Measurements from ENCODE around the gene RENBP.

The RENBP gene

GRCh38 chrX:153955228-153955732 lies 10.8 kb upstream of the RENBP start:
- no peak overlapping the region for H2AFZ ChIP-seq (ENCODE audit: insufficient read depth, low read length, poor library complexity)
- no peaks in the 10 kb centered on the region for H3K4me1 ChIP-seq (ENCODE audit: control insufficient read depth in 1 of 2, insufficient read depth in 2 of 2, low read length in 2 of 2)
- DNase-seq, result no peak
- H4K91ac ChIP-seq (ENCODE audit: low read depth, low read length), result no peak overlapping the region
- H4K12ac ChIP-seq (ENCODE audit: low read depth, low read length), result no peak overlapping the region
- no peaks in the 10 kb centered on the region for H3K79me1 ChIP-seq (ENCODE audit: low read length)
- H3K9ac ChIP-seq (ENCODE audit: low read length), result no peak overlapping the region
- no peak overlapping the region for H2AK5ac ChIP-seq (ENCODE audit: low read length)
- H2BK5ac ChIP-seq (ENCODE audit: low read depth, low read length, poor library complexity), result no peak overlapping the region
- H3K14ac ChIP-seq (ENCODE audit: low read length), result no peak overlapping the region
- no CpG with 5 or more reads among the region's 12 CpGs for WGBS (ENCODE audit: extremely low coverage, insufficient coverage, insufficient read length)
- no peak overlapping the region for H3K4me3 ChIP-seq (ENCODE audit: low read depth, low read length)
- no peaks in the 10 kb centered on the region for H3K79me2 ChIP-seq (ENCODE audit: control insufficient read depth, insufficient read depth, low read length, poor library complexity)
- H3K4ac ChIP-seq (ENCODE audit: low read depth, low read length), result no peak overlapping the region
- H3K18ac ChIP-seq (ENCODE audit: low read length), result no peak overlapping the region
- no peak overlapping the region for H3K27ac ChIP-seq (ENCODE audit: low read depth, low read length)
- no peak overlapping the region for H2BK12ac ChIP-seq (ENCODE audit: low read length)
- H3K4me2 ChIP-seq (ENCODE audit: low read length), result no peak overlapping the region
- H3K9me3 ChIP-seq (ENCODE audit: insufficient read depth, low read depth, low read length), result no peaks in the 10 kb centered on the region
- no peak overlapping the region for H3K23ac ChIP-seq (ENCODE audit: low read length)
- no peak overlapping the region for H2BK120ac ChIP-seq (ENCODE audit: insufficient read depth, low read length, poor library complexity)
- no peaks in the 10 kb centered on the region for H3K27me3 ChIP-seq (ENCODE audit: insufficient read depth, low read length)
- peaks cover 100% of the 10 kb centered on the region in 2 experiments for H3K36me3 ChIP-seq (ENCODE audit: control insufficient read depth in 1 of 2, insufficient read depth in 2 of 2, low read length in 2 of 2)
- no peak overlapping the region for H4K8ac ChIP-seq (ENCODE audit: low read depth, low read length)

- Histone ChIP-seq H3K4me3 (ENCODE audit: low read depth, low read length) (no peak overlapping the region), H3K4me2 (ENCODE audit: low read length) (no peak overlapping the region), H3K23ac (ENCODE audit: low read length) (no peak overlapping the region), H3K27ac (ENCODE audit: low read depth, low read length) (no peak overlapping the region), H3K27me3 (ENCODE audit: insufficient read depth, low read length) (no peaks in the 10 kb centered on the region), H3K18ac (ENCODE audit: low read length) (no peak overlapping the region), H2AFZ (ENCODE audit: insufficient read depth, low read length, poor library complexity) (no peak overlapping the region), H3K14ac (ENCODE audit: low read length) (no peak overlapping the region), H3K79me1 (ENCODE audit: low read length) (no peaks in the 10 kb centered on the region), H3K4me1 (ENCODE audit: control insufficient read depth in 1 of 2, insufficient read depth in 2 of 2, low read length in 2 of 2) (no peaks in the 10 kb centered on the region), H2BK12ac (ENCODE audit: low read length) (no peak overlapping the region), H2BK120ac (ENCODE audit: insufficient read depth, low read length, poor library complexity) (no peak overlapping the region), H4K12ac (ENCODE audit: low read depth, low read length) (no peak overlapping the region), H3K4ac (ENCODE audit: low read depth, low read length) (no peak overlapping the region), H2AK5ac (ENCODE audit: low read length) (no peak overlapping the region), H3K79me2 (ENCODE audit: control insufficient read depth, insufficient read depth, low read length, poor library complexity) (no peaks in the 10 kb centered on the region), H3K9ac (ENCODE audit: low read length) (no peak overlapping the region), H4K91ac (ENCODE audit: low read depth, low read length) (no peak overlapping the region), H3K36me3 (ENCODE audit: control insufficient read depth in 1 of 2, insufficient read depth in 2 of 2, low read length in 2 of 2) (peaks cover 100% of the 10 kb centered on the region in 2 experiments), H4K8ac (ENCODE audit: low read depth, low read length) (no peak overlapping the region), H2BK5ac (ENCODE audit: low read depth, low read length, poor library complexity) (no peak overlapping the region), H3K9me3 (ENCODE audit: insufficient read depth, low read depth, low read length) (no peaks in the 10 kb centered on the region)
- WGBS (ENCODE audit: extremely low coverage, insufficient coverage, insufficient read length), result no CpG with 5 or more reads among the region's 44 CpGs
- DNase-seq, result no peak
Observed at GRCh38 chrX:153954558-153955227, 10.2 kb upstream of the RENBP start.

GRCh38 chrX:153953892-153954557 lies 9.6 kb upstream of the RENBP start:
- no peak overlapping the region for H4K8ac ChIP-seq (ENCODE audit: low read depth, low read length)
- DNase-seq, result no peak
- H3K4me1 ChIP-seq (ENCODE audit: control insufficient read depth in 1 of 2, insufficient read depth in 2 of 2, low read length in 2 of 2), result no peaks in the 10 kb centered on the region

GRCh38 chrX:153953342-153953830 lies 8.9 kb upstream of the RENBP start:
- H3K27ac ChIP-seq (ENCODE audit: low read depth, low read length), result no peak overlapping the region
- peak; percentile 27 to 88 for DNase-seq
- H2AK5ac ChIP-seq (ENCODE audit: low read length), result no peak overlapping the region
- H3K4me3 ChIP-seq (ENCODE audit: low read depth, low read length), result no peak overlapping the region
- no peak overlapping the region for H3K4ac ChIP-seq (ENCODE audit: low read depth, low read length)
- H2AFZ ChIP-seq (ENCODE audit: insufficient read depth, low read length, poor library complexity), result no peak overlapping the region
- no peaks in the 10 kb centered on the region for H3K9me3 ChIP-seq (ENCODE audit: insufficient read depth, low read depth, low read length)
- no peaks in the 10 kb centered on the region for H3K79me2 ChIP-seq (ENCODE audit: control insufficient read depth, insufficient read depth, low read length, poor library complexity)
- H3K23ac ChIP-seq (ENCODE audit: low read length), result no peak overlapping the region
- no peaks in the 10 kb centered on the region for H3K27me3 ChIP-seq (ENCODE audit: insufficient read depth, low read length)
- H3K9ac ChIP-seq (ENCODE audit: low read length), result no peak overlapping the region
- WGBS (ENCODE audit: extremely low coverage, insufficient coverage, insufficient read length), result no CpG with 5 or more reads among the region's 33 CpGs
- H2BK5ac ChIP-seq (ENCODE audit: low read depth, low read length, poor library complexity), result no peak overlapping the region
- no peak overlapping the region for H3K14ac ChIP-seq (ENCODE audit: low read length)
- H3K36me3 ChIP-seq (ENCODE audit: control insufficient read depth in 1 of 2, insufficient read depth in 2 of 2, low read length in 2 of 2), result peaks cover 97 to 100% of the 10 kb centered on the region in 2 experiments
- no peak overlapping the region for H4K91ac ChIP-seq (ENCODE audit: low read depth, low read length)
- H4K12ac ChIP-seq (ENCODE audit: low read depth, low read length), result no peak overlapping the region
- no peak overlapping the region for H4K8ac ChIP-seq (ENCODE audit: low read depth, low read length)
- no peak overlapping the region for H2BK120ac ChIP-seq (ENCODE audit: insufficient read depth, low read length, poor library complexity)
- no peaks in the 10 kb centered on the region for H3K79me1 ChIP-seq (ENCODE audit: low read length)
- no peaks in the 10 kb centered on the region for H3K4me1 ChIP-seq (ENCODE audit: control insufficient read depth in 1 of 2, insufficient read depth in 2 of 2, low read length in 2 of 2)
- H3K18ac ChIP-seq (ENCODE audit: low read length), result no peak overlapping the region
- no peak overlapping the region for H3K4me2 ChIP-seq (ENCODE audit: low read length)
- no peak overlapping the region for H2BK12ac ChIP-seq (ENCODE audit: low read length)

More at GRCh38 chrX:153953892-153954557, 9.6 kb upstream of the RENBP start:
- no peaks in the 10 kb centered on the region for H3K27me3 ChIP-seq (ENCODE audit: insufficient read depth, low read length)
- no peak overlapping the region for H3K18ac ChIP-seq (ENCODE audit: low read length)
- H3K27ac ChIP-seq (ENCODE audit: low read depth, low read length), result no peak overlapping the region
- H3K79me1 ChIP-seq (ENCODE audit: low read length), result no peaks in the 10 kb centered on the region
- H3K36me3 ChIP-seq (ENCODE audit: control insufficient read depth in 1 of 2, insufficient read depth in 2 of 2, low read length in 2 of 2), result peaks cover 99 to 100% of the 10 kb centered on the region in 2 experiments
- no peak overlapping the region for H2AFZ ChIP-seq (ENCODE audit: insufficient read depth, low read length, poor library complexity)
- H3K9me3 ChIP-seq (ENCODE audit: insufficient read depth, low read depth, low read length), result no peaks in the 10 kb centered on the region
- no CpG with 5 or more reads among the region's 33 CpGs for WGBS (ENCODE audit: extremely low coverage, insufficient coverage, insufficient read length)
- H2BK12ac ChIP-seq (ENCODE audit: low read length), result no peak overlapping the region
- H2BK120ac ChIP-seq (ENCODE audit: insufficient read depth, low read length, poor library complexity), result no peak overlapping the region
- no peak overlapping the region for H3K9ac ChIP-seq (ENCODE audit: low read length)
- H3K79me2 ChIP-seq (ENCODE audit: control insufficient read depth, insufficient read depth, low read length, poor library complexity), result no peaks in the 10 kb centered on the region
- no peak overlapping the region for H2BK5ac ChIP-seq (ENCODE audit: low read depth, low read length, poor library complexity)
- H3K4me2 ChIP-seq (ENCODE audit: low read length), result no peak overlapping the region
- no peak overlapping the region for H3K14ac ChIP-seq (ENCODE audit: low read length)
- no peak overlapping the region for H4K12ac ChIP-seq (ENCODE audit: low read depth, low read length)
- no peak overlapping the region for H2AK5ac ChIP-seq (ENCODE audit: low read length)
- H4K91ac ChIP-seq (ENCODE audit: low read depth, low read length), result no peak overlapping the region
- no peak overlapping the region for H3K4ac ChIP-seq (ENCODE audit: low read depth, low read length)
- no peak overlapping the region for H3K23ac ChIP-seq (ENCODE audit: low read length)
- H3K4me3 ChIP-seq (ENCODE audit: low read depth, low read length), result no peak overlapping the region

Data from trophoblast cell (in vitro differentiated cells and primary cell).